Right ventricle myocardium superior (tissue), 1 donor: ENCODE data around the gene CT47A1. TPM values are rescaled to one million over a fixed set of nuclear protein-coding genes. Genes with fewer than 3 reads are reported as not detected.
A peak's percentile ranks its signal among the peaks of the same experiment; 100 is the strongest.
"Not testable (repeated sequence)": the region's sequence is repeated elsewhere in the genome, so short reads cannot be mapped to it uniquely, and the experiment has no call there.

Experiments used
- ATAC-seq: fragments of 200-7000 bp; cut with Tn5 transposase; one replicate; pipeline ENCODE4 v1.9.1; 2020; ENCODE audit warnings: mild to moderate bottlenecking; ENCODE audit not compliant: poor library complexity
- DNase-seq: peaks from one replicate; pipeline ENCODE4 v3.0.0-alpha.2; 2020
- intact Hi-C: fragments of 100-400 bp; cut with DNase I; formaldehyde crosslinking; loops from one replicate; pipeline ENCODE4 v1.11.2; 2022
- long read RNA-seq: library from polyadenylated mRNA; unstranded; transcript quantifications from one replicate; pipeline ENCODE4 v2.0.0, GENCODE V29; 2021
- total RNA-seq: library from RNA; stranded (reverse); fragmentation: NEBNext Ultra II Directional; extraction: Animal tissue kit (Norgen Biotek cat#: 25700); gene quantifications from one replicate; pipeline ENCODE4 v1.2.1, GENCODE V29; 2021
- donor health status: DM: no; HTN: yes; CAD: no; lungs with severe emphysema.

Gene CT47A1
- total RNA-seq: not detected
- long read RNA-seq: 0 reads

DNA sequence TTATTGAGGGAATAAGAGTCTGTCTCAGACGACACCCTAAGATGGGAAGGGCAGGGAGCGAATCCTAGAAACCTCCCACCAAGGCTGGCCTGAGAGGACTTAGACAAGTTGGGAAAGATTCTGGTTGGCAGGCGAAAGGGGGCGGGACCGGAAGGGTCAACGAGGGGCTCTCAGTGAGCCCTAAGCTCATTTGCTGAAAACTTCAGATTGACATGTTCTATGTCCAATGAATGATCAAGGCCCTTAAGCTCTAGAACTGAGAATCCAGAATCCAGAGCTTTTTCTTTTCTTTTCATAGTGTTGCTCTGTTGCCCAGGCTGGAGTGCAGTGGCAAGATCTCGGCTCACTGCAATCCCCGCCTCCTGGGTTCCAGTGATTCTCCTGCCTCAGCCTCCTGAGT lies at the start of gene CT47A1:
Gene CT47A1 (minus strand): TSS at position 101 of the 400 bp plus-strand sequence. CDS start 231 bp downstream, outside the sequence.
- DNase-seq, ATAC-seq, intact Hi-C loops: not testable (repeated sequence)

DNA sequence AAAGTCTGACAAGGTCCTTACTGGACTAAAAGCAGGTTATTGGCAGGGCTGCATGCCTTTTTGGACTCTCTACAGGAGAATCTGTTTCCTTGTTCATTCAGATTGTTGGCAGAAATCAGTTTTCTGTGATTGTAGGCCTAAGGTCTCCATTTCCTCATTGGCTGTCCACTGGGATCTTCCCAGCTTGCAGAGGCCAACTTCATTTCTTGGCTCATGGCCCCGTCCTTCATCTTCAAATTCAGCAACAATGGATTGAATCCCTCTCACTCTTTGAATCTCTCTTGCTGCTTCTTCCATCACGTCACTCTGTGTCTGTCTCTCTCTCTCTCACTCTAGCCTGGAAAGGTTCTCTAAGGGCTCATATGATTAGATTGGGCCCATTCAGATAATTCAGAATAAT lies 47.0 kb upstream of the CT47A1 start:
- DNase-seq (no peak), ATAC-seq (no peak)
- intact Hi-C loops: no loop called here

DNA sequence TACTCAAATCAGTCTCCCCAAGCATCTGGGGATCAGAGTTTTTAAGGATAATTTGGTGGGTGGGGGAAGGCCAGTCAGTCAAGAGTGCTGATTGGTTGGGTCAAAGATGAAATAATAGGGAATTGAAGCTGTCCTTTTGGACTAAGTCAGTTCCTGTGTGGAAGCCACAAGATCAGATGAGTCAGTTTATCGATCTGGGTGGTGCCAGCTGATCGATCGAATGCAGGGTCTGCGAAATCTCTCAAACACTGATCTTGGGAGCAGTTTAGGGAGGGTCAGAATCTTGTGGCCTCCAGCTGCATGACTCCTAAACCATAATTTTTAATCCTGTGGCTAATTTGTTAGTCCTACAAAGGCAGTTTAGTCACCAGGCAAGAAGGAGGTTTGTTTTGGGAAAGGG lies 44.5 kb upstream of the CT47A1 start:
- intact Hi-C loops: no loop called here
- ATAC-seq: no peak
- DNase-seq: no peak

DNA sequence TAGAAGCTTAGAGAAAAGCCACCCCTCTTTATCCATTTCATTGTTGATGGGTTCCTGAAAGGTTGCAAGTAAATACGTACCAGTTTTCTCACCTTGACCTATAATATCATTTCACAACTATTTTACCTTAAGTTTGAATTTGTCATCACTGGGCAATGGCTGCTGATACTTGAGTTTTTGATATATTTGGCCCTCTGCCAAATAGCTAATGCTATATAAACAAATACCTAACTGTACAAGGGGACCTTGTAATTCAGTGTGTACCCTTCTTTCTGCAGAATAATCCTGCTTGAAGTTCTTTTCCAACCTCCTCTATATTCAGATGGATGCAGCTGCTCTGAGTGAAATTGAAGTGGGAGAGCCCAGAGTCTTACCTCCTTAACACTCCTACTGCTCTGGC lies 42.9 kb upstream of the CT47A1 start:
- intact Hi-C loops: no loop called here
- DNase-seq (no peak), ATAC-seq (no peak)

DNA sequence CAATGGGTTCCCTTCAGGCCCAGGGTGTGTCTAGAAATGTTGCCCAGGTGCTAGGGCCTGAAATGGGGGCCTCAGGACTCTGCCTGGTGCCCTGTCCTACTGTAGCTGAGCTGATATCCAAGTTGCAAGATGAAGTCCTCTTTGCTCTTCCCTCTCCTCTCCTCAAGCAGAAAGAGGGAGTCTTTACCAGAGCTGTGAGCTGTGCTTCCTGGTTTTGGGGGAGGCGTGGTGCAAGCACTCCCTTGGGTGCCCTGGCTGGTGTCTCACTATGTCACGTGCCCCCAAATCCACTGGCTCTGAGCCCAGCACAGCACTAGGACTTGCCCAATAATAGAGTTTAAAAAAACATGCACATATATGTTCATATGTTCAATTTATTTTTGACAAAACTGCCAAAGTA lies 29.3 kb upstream of the CT47A1 start:
- DNase-seq (no peak), ATAC-seq (no peak)
- intact Hi-C loops: no loop called here

DNA sequence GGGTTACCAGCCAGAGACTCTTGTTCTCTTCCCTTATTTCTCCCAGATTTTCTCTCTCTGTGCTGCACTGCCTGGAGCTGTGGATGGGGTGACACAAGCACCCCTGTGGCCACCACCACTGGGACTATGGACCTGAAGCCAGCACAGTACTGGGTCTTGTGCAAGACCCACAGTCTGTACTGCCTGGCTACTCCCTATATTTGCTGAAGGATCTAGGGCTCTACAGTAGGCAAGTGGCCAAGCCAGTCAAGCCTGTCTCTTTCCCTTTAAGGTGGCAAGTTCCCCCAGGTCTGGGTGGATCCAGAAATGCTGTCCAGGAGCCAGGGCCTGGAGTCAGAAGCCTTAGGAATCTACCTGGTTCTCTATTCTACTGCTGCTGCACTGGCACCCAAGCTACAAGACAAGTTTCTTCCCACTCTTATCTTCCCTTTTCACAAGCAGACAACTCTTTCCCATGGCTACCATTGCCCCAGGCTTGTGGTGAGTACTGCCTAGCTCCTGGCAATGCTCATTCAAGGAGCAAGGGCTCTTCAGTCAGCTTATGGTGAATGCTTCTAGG lies 28.4 kb upstream of the CT47A1 start:
- ATAC-seq: no peak
- intact Hi-C loops: no loop called here
- DNase-seq: no peak

DNA sequence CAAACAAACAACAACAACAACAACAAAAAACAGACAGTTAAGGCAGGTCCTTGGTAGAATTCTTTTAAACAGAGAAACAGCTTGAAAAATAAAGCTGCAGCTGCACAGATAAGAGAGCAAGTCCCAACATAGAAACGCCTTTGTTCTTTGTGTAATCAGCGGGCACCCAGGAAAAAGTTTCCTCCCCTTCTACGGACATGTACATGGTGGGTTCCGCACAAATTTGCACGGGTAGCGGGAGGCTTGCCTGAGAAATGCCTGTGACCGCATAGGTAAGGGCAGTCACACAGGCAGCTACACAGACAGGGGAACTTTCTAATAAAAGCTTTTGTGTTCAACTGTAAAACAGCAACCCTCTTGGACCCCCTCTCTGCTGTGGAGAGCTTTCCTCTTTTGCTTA lies 25.7 kb upstream of the CT47A1 start:
- intact Hi-C loops: no loop called here
- no peak for ATAC-seq

DNA sequence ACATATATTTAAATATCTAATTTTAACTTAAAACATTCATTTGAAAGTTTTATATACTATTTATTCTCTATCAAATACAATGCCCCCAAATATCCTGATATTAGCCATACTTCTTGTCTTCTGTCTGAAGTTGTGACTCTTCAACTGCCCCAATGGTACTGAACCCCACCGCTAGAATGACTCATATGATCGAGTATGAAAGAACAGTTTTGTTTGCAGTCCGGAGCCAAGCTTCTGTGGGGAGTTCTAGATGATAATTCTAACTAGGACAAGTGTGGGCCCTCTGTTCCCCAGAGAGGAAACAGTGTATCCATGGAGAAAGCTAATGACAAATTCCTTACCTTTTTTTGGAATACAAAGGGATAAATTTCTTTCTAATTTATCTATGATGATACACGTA lies 24.7 kb upstream of the CT47A1 start:
- DNase-seq: no peak
- ATAC-seq: no peak
- intact Hi-C loops: no loop called here

More for the DNA sequence above, 25.7 kb upstream of the CT47A1 start:
- no peak for DNase-seq

DNA sequence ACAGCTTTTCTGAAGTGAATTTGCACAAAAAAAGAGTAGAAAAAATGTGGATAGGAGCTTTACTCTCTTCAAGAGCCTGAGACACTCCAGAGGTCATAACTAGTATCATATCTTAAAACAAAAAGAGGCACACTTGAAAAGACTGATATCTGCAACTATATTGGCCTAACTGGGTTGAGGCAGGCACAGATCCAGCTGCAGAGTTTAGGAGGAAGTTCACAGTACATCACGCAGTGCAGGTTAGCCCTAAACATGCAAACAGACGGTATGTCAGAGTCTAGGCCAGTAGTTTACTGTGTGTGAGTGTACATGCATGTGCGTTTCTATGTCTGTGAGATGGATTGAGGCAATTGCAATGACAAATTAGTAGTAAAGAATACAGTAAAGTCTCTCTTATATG lies 24.2 kb upstream of the CT47A1 start:
- peak; percentile 48 for ATAC-seq
- no peak for DNase-seq
- intact Hi-C loops: no loop called here

DNA sequence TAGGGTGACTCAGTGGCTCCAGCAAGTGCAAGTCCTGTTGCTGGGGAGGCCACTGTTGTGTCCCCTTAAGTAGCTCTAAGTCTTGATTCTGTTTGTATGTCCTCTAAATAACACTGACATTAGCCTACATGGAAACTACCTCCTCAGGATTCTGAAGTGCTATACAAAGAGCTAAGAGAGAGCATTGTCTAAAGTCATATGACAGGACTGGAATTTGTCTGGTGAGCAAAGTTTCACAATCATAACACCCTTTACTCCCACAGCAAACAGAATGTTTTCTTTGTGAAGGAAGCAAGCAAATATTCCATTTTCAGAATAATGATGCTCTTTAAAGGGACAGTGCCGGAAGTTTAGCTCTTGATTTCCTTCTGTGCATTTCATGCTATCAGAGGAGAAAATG lies 23.4 kb upstream of the CT47A1 start:
- intact Hi-C loops: no loop called here
- DNase-seq (no peak), ATAC-seq (peak; percentile 46)

DNA sequence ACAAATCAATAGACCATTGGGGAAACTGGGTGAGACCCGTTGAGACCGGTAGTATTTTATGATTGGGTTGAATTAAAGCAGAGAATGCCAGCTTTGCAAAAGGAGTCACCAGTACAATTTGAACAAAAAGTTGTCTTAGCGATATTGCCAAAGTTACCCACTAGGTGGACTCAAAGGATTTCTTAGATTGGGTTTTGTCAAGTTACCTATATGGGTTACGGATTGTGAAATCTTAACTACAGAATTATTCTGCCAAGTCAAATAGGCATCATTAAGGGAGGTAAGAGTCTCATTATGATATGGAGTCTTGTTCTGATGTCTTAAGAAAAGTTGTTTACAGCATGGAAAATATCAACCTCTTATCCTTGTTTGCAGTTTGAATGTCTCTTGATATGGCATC lies 15.0 kb upstream of the CT47A1 start:
- DNase-seq: no peak
- intact Hi-C loops: no loop called here
- no peak for ATAC-seq

DNA sequence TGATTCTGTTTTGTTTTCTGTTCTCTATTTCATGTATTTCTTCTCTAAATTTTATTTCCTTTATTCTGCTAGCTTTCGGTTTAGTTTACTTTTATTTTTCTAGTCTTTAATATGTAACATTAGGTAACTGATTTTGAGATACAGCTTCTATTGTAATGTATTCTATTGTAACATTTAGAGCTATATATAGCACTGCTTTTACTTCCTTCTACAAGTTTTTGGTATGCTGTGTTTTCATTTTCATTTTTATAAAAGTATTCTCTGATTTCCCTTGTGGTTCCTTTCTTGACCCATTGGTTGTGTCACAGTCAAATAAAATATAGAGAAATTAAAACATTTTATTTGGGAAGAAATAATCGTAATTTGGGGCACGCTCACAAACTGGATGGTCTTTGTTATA lies 13.9 kb upstream of the CT47A1 start:
- no peak for DNase-seq
- no peak for ATAC-seq
- intact Hi-C loops: no loop called here

DNA sequence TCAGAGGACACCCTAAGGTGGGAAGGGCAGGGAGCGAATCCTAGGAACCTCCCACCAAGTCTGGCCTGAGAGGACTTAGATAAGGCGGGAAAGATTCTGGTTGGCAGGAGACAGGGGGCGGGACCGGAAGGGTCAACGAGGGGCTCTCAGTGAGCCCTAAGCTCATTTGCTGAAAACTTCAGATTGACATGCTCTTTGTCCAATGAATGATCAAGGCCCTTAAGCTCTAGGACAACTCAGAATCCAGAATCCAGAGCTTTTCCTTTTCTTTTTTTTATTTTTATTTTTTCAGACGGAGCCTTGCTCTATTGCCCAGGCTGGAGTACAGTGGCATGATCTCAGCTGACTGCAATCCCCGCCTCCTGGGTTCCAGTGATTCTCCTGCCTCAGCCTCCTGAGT lies 29.1 kb downstream of the CT47A1 start, which contains the start of gene CT47A7:
Gene CT47A7 (minus strand): TSS at position 101 of the 400 bp plus-strand sequence. CDS start 255 bp downstream, outside the sequence.
- DNase-seq, intact Hi-C loops, ATAC-seq: not testable (repeated sequence)

Other genes with a start within 250 kb of the CT47A1 start
- gene CT47B1, start 109.9 kb downstream of the CT47A1 start, total RNA-seq: not detected
- gene CT47A11, start 48.6 kb downstream of the CT47A1 start, total RNA-seq: not detected
- not detected for gene CT47A10, start 43.7 kb downstream of the CT47A1 start, total RNA-seq
- gene CT47A9, start 38.9 kb downstream of the CT47A1 start, total RNA-seq: not detected
- gene CT47A8, start 34.0 kb downstream of the CT47A1 start, total RNA-seq: not detected
- not detected for gene CT47A7, start 29.2 kb downstream of the CT47A1 start, total RNA-seq
- not detected for gene CT47A6, start 24.3 kb downstream of the CT47A1 start, total RNA-seq
- gene CT47A5, start 19.4 kb downstream of the CT47A1 start, total RNA-seq: not detected
- gene CT47A4, start 14.6 kb downstream of the CT47A1 start, total RNA-seq: not detected
- not detected for gene CT47A3, start 9.7 kb downstream of the CT47A1 start, total RNA-seq
- gene CT47A2, start 4.8 kb downstream of the CT47A1 start, total RNA-seq: not detected
- 1.4 TPM for gene GLUD2, start 61.9 kb upstream of the CT47A1 start, total RNA-seq